ENCODE results near the gene ATOX1. TPM values are rescaled to one million over a fixed set of nuclear protein-coding genes. Genes with fewer than 3 reads are reported as not detected.

The ATOX1 gene
- total and polyA plus RNA-seq, 2 of the 8 experiments (the other 6 are each of a cell fraction or from before 2014, with no cell fraction given) = 79.9 to 232 TPM

DNA sequence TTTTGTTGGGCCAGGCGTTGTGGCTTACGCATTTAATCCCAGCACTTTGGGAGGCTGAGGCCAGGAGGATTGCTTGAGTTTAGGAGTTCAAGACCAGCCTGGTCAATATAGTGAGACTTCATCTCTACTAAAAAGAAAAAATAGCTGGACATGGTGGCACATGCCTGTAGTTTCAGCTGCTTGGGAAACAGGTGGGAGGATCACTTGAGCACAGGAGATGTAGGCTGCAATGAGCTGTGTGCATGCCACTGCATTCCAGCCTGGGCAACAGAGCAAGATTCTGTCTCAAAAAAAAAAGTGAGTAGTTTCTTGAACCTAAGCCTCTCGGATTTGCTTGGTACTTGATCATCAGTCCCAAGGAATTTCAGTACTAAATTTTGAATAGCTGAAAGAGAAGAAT, 40.2 kb upstream of the ATOX1 start:
- Histone ChIP-seq H2AFZ (ENCODE audit: low read length) (no peak overlapping the region), H3K14ac (ENCODE audit: insufficient read length) (no peak overlapping the region), H3K4me1 (replicated peaks in 1 of 4; ENCODE audit: control insufficient read depth in 3 of 4, insufficient read depth in 4 of 4, low read length in 3 of 4) (no peaks in the 10 kb centered on the region), H4K5ac (ENCODE audit: insufficient read length, low read depth, low read length) (no peak overlapping the region), H2BK120ac (replicated peaks; ENCODE audit: low read depth, low read length) (no peak overlapping the region), H4K20me1 (replicated peaks in 1 of 2; ENCODE audit: control insufficient read depth in 1 of 2, insufficient read depth in 2 of 2, low read length in 2 of 2) (peaks cover 2 to 8% of the 10 kb centered on the region in 2 experiments), H3K9me3 (ENCODE audit: insufficient read depth in 2 of 2, low read depth in 1 of 2, low read length in 1 of 2) (no peaks in the 10 kb centered on the region), H3K27ac (ENCODE audit: low read depth, low read length) (no peak overlapping the region), H3K23ac (ENCODE audit: insufficient read length) (no peak overlapping the region), H3K4ac (replicated peaks; ENCODE audit: insufficient read length, low read depth, low read length) (no peak overlapping the region), H3K36me3 (ENCODE audit: control insufficient read depth in 2 of 4, insufficient read depth in 4 of 4, low read length in 3 of 4) (peaks cover 35 to 97% (median 76%) of the 10 kb centered on the region in 4 experiments), H2AK5ac (ENCODE audit: low read depth, low read length) (no peak overlapping the region), H3K27me3 (replicated peaks in 1 of 4; ENCODE audit: control insufficient read depth in 3 of 4, extremely low read depth in 1 of 4, insufficient read depth in 3 of 4, low read length in 3 of 4) (no peaks in the 10 kb centered on the region), H2BK5ac (ENCODE audit: low read depth, low read length) (no peak overlapping the region), H2BK20ac (ENCODE audit: low read length) (no peak overlapping the region), H3K79me1 (ENCODE audit: low read depth, low read length) (no peaks in the 10 kb centered on the region), H3K56ac (replicated peaks; ENCODE audit: insufficient read length, low read depth, low read length) (no peak overlapping the region), H2BK15ac (ENCODE audit: low read length) (no peak overlapping the region), H3K4me3 (ENCODE audit: extremely low read depth in 1 of 4, insufficient read depth in 2 of 4, low read depth in 3 of 4, low read length in 4 of 4) (no peak overlapping the region), H3K23me2 (ENCODE audit: low read depth, low read length) (no peaks in the 10 kb centered on the region), H4K8ac (ENCODE audit: extremely low read depth, insufficient read depth, low read length) (no peak overlapping the region), H3K79me2 (ENCODE audit: control insufficient read depth in 1 of 2, insufficient read depth in 2 of 2, low read length in 2 of 2) (peaks cover 3 to 85% of the 10 kb centered on the region in 2 experiments; a peak in 3 of 4 replicates), H3K9ac (replicated peaks in 1 of 4; ENCODE audit: extremely low read depth in 1 of 4, low read depth in 3 of 4, low read length in 3 of 4) (no peak overlapping the region), H4K91ac (replicated peaks; ENCODE audit: insufficient read length, low read length) (no peak overlapping the region), H2BK12ac (ENCODE audit: low read depth, low read length) (no peak overlapping the region), H3K18ac (ENCODE audit: extremely low read depth, low read length) (no peak overlapping the region), H3K4me2 (ENCODE audit: insufficient read depth in 1 of 2, low read depth in 2 of 2, low read length in 2 of 2) (no peak overlapping the region)
- ChIA-PET CTCF (ENCODE audit: partially characterized antibody) (interaction anchor here (0.6 to 2.4 kb wide), 10 partner anchors 9 to 1071 kb away, joined by 3 to 10 read pairs (median 3); no protein-coding TSS in a partner anchor), POLR2A (ENCODE audit: partially characterized antibody) (interaction anchor here (0.6 to 7.4 kb wide), 7 partner anchors 11 to 952 kb away, joined by 3 to 50 read pairs (median 4); partner anchors contain the start of gene G3BP1)
- no peak for DNase-seq (ENCODE audit: low read depth in 1 of 2, low spot score in 2 of 2)
- WGBS, 2 experiments (ENCODE audit: extremely low coverage in 1 of 2, insufficient coverage in 1 of 2, insufficient read length in 1 of 2, insufficient replicate concordance in 2 of 2, low coverage in 1 of 2, low lambda C conversion rate in 2 of 2, missing lambda C conversion rate in 1 of 2) = 92% methylated on average over 3 of the region's 3 CpGs; no CpG with 5 or more reads in 1 of the 2 experiments
- no peak for FAIRE-seq
- TF ChIP-seq SRF (IDR thresholded peaks at IDR 0.05; ENCODE audit: low read depth, low read length) (no peak), CEBPB (IDR thresholded peaks at IDR 0.05; ENCODE audit: low read depth, low read length) (no peak), CTBP2 (IDR thresholded peaks at IDR 0.05; ENCODE audit: borderline replicate concordance, insufficient read depth, insufficient read length, low read length) (no peak), ASH2L (IDR thresholded peaks at IDR 0.05; ENCODE audit: low read length) (no peak), NRF1 (IDR thresholded peaks at IDR 0.05; ENCODE audit: low read depth, low read length) (no peak), MAX (IDR thresholded peaks at IDR 0.05) (no peak), GTF2F1 (IDR thresholded peaks at IDR 0.05; ENCODE audit: borderline replicate concordance, low read depth, low read length) (no peak), MAFK (IDR thresholded peaks at IDR 0.05; ENCODE audit: low read depth, low read length) (no peak), EZH2 (IDR thresholded peaks at IDR 0.05; ENCODE audit: low read depth, low read length, severe bottlenecking) (no peak), SAP30 (IDR thresholded peaks at IDR 0.05; ENCODE audit: insufficient read depth, insufficient replicate concordance, low read length) (no peak), TAF1 (IDR thresholded peaks at IDR 0.05; ENCODE audit: low read depth, low read length) (no peak), BCL11A (IDR thresholded peaks at IDR 0.05; ENCODE audit: low read depth in 2 of 2, low read length in 2 of 2) (no peak), SP4 (IDR thresholded peaks at IDR 0.05; ENCODE audit: low read length) (no peak), KDM1A (IDR thresholded peaks at IDR 0.05; ENCODE audit: borderline replicate concordance, low read length) (no peak)

Data from H1 (cell line).